ENCODE results near the gene RASGEF1C.

The RASGEF1C gene

DNA sequence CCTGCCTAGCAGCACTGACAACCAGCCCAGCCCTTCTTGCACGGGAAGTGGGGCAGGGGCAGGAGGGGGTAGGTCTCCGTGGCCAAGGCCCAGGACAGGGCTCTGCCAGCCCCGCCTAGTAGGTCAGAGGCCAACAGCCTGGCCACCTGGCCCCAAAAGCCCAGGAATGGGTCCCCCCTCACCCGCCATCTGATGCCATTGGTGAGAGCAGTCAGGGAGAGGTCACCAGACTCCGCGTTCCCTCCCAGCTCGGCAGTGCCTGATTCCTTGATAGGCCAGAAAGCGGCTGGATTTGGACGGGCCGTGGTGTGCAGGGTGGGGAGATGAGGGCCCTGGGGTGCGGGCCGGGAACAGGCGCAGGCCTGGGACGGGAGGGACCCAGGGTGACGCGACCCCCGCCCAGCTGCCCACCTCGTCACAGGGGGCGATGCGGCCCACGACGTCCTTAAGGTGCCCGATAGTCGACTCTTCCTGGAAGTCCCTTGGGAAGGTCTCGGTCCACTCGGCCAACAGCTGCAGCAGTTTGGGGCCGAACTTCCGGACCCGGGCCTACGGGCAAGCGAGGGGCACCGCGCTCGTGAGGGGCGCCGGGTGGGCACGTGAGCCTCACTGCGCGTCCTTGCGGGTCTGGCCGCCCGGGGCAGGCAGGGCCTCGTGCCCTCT, 72.9 kb downstream of the RASGEF1C start:
- Histone ChIP-seq H3K4me1 (ENCODE audit: control insufficient read depth, insufficient read depth, low read length) (no peaks in the 10 kb centered on the region), H3K36me3 (ENCODE audit: control insufficient read depth, insufficient read depth, low read length) (no peaks in the 10 kb centered on the region), H3K9me3 (ENCODE audit: control insufficient read depth, low read length) (no peaks in the 10 kb centered on the region), H3K9ac (ENCODE audit: low read length) (no peak overlapping the region), H3K4me3 (ENCODE audit: low read length) (no peak overlapping the region), H3K27me3 (ENCODE audit: control insufficient read depth, insufficient read depth, low read length) (no peaks in the 10 kb centered on the region)

DNA sequence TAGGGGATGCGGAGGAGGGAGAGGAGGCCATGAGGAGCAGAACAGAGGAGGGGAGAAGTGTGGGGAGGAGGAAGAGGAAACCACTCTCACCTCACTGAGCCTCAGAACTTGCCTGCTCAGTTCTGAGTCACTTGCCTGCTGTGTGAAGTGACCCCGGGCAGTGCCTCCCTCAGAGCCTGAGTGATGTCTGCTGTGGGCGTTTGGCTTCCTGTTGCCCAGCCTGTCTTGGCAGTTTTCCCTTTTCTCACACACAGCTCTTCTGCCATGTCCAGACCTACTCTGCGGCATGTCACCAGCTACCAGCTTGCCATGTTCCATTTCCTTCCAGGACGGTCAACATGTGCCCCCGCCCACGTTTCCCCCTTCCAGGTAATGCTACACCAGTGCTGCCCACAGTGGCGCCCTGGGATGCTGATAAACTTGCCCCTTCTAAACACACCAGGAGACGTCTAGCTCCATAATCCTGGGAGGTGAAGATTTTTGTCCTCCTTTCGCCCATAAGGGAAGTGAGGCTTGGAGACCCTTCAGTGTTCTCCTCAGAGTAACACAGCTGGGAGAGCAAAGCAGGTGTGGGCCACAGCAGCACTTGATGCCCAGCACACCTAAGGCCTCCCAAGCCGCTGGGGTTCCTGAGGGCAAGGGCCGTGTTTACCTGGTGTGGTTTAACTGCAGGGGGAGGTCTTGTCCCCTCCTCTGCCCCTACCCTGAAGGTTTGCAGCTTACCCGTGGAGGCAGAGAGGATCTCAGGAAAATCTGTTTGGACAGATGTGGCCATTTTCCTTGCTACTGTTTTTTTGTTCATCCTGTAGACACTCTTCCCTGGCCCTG, 73.7 kb downstream of the RASGEF1C start:
- Histone ChIP-seq H3K9me3 (ENCODE audit: control insufficient read depth, low read length) (no peaks in the 10 kb centered on the region), H3K4me1 (ENCODE audit: control insufficient read depth, insufficient read depth, low read length) (no peaks in the 10 kb centered on the region), H3K4me3 (ENCODE audit: low read length) (no peak overlapping the region), H3K9ac (ENCODE audit: low read length) (no peak overlapping the region), H3K36me3 (ENCODE audit: control insufficient read depth, insufficient read depth, low read length) (no peaks in the 10 kb centered on the region), H3K27me3 (ENCODE audit: control insufficient read depth, insufficient read depth, low read length) (no peaks in the 10 kb centered on the region)

DNA sequence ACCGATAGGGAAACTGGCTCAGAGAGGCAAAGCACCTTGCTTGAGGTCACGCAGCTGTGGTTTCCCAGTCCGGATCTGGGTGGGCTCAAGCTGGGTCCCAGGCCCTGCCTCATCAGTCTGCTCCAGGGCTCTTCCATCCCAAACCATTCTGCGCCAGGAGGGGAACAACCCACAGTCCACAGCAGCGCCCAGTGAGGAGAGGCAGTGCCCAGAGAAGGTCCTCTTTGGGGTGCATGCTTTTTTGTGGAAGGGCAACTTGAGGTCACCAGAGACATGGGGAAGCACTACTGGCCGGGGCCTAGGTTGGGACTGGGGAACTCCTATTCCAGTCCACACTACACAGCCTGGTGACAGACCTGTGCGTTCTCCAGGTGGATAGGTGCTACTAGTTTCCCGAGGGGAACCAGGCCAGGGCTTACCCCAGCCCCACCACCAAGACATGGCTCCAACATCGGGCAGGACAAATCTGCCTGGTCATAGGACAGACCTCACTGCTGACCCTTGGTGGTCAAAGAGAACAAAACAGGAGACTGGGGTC, 75.0 kb downstream of the RASGEF1C start:
- Histone ChIP-seq H3K4me1 (ENCODE audit: control insufficient read depth, insufficient read depth, low read length) (no peaks in the 10 kb centered on the region), H3K36me3 (ENCODE audit: control insufficient read depth, insufficient read depth, low read length) (no peaks in the 10 kb centered on the region), H3K4me3 (ENCODE audit: low read length) (no peak overlapping the region), H3K9me3 (ENCODE audit: control insufficient read depth, low read length) (no peaks in the 10 kb centered on the region), H3K27me3 (ENCODE audit: control insufficient read depth, insufficient read depth, low read length) (no peaks in the 10 kb centered on the region), H3K9ac (ENCODE audit: low read length) (no peak overlapping the region)

DNA sequence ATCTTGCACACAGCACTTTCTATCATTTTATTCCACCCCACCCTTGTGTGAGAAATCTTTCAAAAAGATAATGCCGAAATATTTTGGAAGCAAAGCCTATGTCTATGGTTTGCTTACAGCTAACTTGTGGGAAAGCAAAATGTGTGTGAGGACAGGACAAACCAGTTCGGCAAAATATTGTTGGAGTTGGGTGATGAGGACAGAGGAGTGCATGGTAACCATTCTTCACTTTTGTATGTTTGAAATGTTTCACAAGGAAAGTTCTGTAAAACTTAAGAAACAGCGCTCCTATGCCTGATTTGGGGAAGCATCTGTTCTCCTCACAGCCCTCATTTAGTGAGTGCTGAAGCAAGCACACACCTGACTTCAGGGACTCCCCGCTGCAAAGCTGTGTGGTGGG, 75.5 kb downstream of the RASGEF1C start:
- Histone ChIP-seq H3K36me3 (ENCODE audit: control insufficient read depth, insufficient read depth, low read length) (no peaks in the 10 kb centered on the region), H3K4me3 (ENCODE audit: low read length) (no peak overlapping the region), H3K9me3 (ENCODE audit: control insufficient read depth, low read length) (no peaks in the 10 kb centered on the region), H3K4me1 (ENCODE audit: control insufficient read depth, insufficient read depth, low read length) (no peaks in the 10 kb centered on the region), H3K27me3 (ENCODE audit: control insufficient read depth, insufficient read depth, low read length) (no peaks in the 10 kb centered on the region), H3K9ac (ENCODE audit: low read length) (no peak overlapping the region)

DNA sequence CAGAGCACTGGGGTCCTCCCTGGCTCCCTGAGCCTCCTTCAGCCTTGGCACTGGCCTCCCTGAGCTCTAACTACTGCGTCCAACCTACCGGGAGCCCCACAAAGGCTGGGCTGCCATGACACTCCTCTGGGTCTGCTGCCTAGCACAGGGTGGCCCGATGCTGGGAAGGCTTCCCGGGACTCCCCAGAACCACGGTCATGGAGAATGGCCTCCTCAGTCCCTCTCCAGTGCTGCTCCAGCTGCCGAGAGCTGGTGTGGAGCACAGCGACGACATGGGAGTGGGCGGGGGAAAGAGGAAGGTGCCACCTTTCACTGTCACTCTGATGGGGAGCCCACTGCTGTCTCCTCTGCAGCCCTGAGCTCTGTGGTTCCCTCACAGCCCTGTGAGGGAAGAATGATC, 76.0 kb downstream of the RASGEF1C start:
- no peak overlapping the region for H3K4me3 ChIP-seq (ENCODE audit: low read length)
- no peaks in the 10 kb centered on the region for H3K9me3 ChIP-seq (ENCODE audit: control insufficient read depth, low read length)
- no peaks in the 10 kb centered on the region for H3K4me1 ChIP-seq (ENCODE audit: control insufficient read depth, insufficient read depth, low read length)
- no peaks in the 10 kb centered on the region for H3K36me3 ChIP-seq (ENCODE audit: control insufficient read depth, insufficient read depth, low read length)
- H3K9ac ChIP-seq (ENCODE audit: low read length) = no peak overlapping the region
- no peaks in the 10 kb centered on the region for H3K27me3 ChIP-seq (ENCODE audit: control insufficient read depth, insufficient read depth, low read length)

DNA sequence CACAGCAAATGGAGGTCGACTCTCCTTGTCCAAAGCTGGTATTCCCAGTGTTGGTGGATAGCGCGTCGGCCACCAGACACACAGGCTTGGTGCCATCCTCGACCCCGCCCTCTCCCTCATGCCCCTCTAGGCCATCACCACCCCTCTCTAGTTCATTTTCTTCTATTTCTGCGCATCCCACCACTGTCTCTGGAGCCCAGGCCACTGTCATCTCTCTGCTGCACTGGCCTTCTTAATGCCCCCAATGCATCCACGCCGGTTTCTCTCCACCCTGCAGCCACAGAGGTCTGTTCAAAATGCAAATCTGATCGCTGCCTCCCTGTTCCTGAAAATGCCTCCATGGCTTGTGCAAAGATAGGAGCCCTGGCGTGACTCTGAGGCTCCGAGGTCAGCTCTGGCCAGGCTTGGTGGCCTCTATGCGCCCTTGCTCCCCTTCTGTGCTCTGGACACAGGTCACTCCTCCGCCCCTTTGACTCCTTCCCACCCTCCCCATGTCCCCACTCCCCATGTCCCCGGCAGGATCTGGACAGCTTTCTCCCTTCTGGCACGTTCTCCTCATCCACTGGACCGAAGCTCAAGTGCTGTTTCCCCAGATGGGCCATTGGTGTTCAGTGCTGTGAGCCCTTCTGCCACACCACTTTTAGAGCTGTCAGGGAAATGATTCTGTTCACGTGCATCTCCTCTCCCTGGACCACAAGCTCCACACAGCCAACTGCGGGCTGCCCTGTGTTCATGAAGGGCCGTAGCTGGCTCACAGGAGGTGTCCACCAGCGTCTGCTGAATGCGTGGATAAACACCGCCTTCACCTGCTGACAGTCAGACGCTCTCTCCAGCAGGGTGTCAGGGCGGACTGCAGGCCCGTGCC, 77.9 kb downstream of the RASGEF1C start:
- Histone ChIP-seq H3K4me3 (ENCODE audit: low read length) (no peak overlapping the region), H3K4me1 (ENCODE audit: control insufficient read depth, insufficient read depth, low read length) (no peaks in the 10 kb centered on the region), H3K36me3 (ENCODE audit: control insufficient read depth, insufficient read depth, low read length) (no peaks in the 10 kb centered on the region), H3K27me3 (ENCODE audit: control insufficient read depth, insufficient read depth, low read length) (no peaks in the 10 kb centered on the region), H3K9ac (ENCODE audit: low read length) (no peak overlapping the region), H3K9me3 (ENCODE audit: control insufficient read depth, low read length) (no peaks in the 10 kb centered on the region)

DNA sequence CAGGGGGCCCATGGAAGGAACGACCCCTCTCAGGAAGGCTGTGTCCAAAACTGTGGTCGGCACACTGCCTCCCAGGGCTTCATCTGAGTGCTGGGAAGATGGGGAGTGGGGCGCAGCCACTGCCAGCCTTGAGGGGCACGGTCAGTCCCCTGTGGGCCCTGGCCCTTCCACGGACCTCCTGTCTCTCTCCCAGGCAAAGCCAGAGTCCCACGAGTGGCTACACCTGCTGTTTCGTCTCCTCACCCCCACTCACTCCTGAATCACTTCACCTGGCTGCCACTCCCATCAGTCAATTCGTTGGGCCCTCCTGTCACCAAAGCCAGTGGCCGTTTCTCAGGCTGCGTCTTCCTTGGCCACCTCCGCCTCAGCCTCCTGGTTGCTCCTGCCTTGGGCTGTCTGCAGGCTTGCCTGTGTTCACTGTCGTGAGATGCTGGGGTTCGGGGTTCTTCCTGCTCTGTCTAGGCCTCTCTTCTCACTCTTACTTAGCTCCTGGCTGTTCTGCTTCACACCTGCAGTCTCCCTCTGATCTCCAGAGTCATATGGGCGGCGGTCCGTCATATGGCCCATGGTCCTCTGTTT, 78.6 kb downstream of the RASGEF1C start:
- Histone ChIP-seq H3K9ac (ENCODE audit: low read length) (no peak overlapping the region), H3K4me1 (ENCODE audit: control insufficient read depth, insufficient read depth, low read length) (no peaks in the 10 kb centered on the region), H3K27me3 (ENCODE audit: control insufficient read depth, insufficient read depth, low read length) (no peaks in the 10 kb centered on the region), H3K4me3 (ENCODE audit: low read length) (no peak overlapping the region), H3K36me3 (ENCODE audit: control insufficient read depth, insufficient read depth, low read length) (no peaks in the 10 kb centered on the region), H3K9me3 (ENCODE audit: control insufficient read depth, low read length) (no peaks in the 10 kb centered on the region)

DNA sequence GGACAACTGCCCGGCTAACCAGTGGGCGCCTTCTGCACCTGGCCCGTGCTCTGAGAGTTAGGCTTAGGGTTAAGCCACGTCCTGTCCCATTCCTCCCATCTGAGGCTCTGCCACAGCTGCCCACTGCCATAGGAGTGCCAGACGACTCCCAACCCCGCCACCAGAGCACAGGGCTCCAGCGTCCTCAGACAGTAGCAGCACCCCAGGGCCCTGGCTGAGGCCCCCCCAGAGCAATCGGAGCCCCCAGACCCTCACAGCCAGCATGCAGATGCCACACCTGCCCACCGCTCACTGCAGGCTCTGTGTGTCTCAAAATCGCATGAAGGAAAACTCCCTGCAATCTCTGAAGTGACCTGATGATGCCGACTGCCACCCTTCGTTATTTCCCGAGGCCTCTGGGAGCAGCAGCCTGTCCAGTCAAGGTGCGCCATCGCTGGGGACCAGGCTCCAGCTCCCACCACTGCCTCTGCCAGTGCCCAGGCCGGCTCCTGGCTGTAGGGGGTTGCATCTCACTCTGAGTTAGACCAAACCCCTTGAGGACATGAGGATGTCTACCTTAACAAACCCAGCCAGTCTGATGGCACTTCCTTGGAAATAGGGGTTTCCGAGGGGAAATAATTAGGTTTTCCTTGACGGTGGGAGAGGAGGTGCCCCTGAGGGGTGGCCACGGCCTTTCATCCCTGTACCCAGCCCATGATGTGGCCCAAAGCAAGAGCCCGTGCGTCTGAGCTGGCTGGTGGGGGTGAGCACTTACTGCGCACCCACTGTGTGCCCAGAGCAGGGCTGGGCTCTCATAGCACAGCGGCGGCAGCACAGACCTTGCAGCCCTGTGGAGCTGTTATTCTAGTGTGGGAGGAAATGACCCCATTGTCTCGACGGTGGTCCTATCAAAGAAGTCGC, 79.5 kb downstream of the RASGEF1C start:
- Histone ChIP-seq H3K9ac (ENCODE audit: low read length) (no peak overlapping the region), H3K36me3 (ENCODE audit: control insufficient read depth, insufficient read depth, low read length) (no peaks in the 10 kb centered on the region), H3K9me3 (ENCODE audit: control insufficient read depth, low read length) (no peaks in the 10 kb centered on the region), H3K27me3 (ENCODE audit: control insufficient read depth, insufficient read depth, low read length) (peaks cover 4% of the 10 kb centered on the region), H3K4me3 (ENCODE audit: low read length) (no peak overlapping the region), H3K4me1 (ENCODE audit: control insufficient read depth, insufficient read depth, low read length) (no peaks in the 10 kb centered on the region)

DNA sequence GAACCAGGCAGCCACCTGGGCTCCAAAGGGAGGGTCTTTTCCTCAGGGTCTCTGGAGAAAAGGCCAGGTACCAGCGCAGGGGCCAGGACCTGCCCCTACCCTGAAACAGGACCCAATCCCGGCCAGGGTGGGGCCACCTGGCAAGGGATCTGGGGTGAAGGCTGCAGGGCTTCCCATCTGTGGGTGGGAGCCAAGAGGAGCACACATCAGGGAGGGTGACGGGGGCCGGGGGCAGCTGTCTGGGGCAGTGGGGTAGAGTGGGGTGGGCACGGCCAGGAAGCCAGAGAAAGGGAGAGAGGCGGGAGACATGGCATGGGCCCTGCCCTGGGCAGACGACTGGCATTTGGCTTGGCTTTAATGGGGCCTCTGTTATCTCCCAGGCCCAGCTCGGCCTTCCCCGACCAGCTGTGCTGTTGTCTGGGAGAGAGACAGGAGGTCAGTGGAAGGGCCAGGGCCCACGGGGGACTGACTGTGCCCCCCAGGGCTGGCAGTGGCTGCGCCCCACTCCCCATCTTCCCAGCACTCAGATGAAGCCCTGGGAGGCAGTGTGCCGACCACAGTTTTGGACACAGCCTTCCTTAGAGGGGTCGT, 80.2 kb downstream of the RASGEF1C start:
- Histone ChIP-seq H3K27me3 (ENCODE audit: control insufficient read depth, insufficient read depth, low read length) (peaks cover 7% of the 10 kb centered on the region), H3K9ac (ENCODE audit: low read length) (no peak overlapping the region), H3K4me1 (ENCODE audit: control insufficient read depth, insufficient read depth, low read length) (no peaks in the 10 kb centered on the region), H3K36me3 (ENCODE audit: control insufficient read depth, insufficient read depth, low read length) (no peaks in the 10 kb centered on the region), H3K4me3 (ENCODE audit: low read length) (no peak overlapping the region), H3K9me3 (ENCODE audit: control insufficient read depth, low read length) (no peaks in the 10 kb centered on the region)

DNA sequence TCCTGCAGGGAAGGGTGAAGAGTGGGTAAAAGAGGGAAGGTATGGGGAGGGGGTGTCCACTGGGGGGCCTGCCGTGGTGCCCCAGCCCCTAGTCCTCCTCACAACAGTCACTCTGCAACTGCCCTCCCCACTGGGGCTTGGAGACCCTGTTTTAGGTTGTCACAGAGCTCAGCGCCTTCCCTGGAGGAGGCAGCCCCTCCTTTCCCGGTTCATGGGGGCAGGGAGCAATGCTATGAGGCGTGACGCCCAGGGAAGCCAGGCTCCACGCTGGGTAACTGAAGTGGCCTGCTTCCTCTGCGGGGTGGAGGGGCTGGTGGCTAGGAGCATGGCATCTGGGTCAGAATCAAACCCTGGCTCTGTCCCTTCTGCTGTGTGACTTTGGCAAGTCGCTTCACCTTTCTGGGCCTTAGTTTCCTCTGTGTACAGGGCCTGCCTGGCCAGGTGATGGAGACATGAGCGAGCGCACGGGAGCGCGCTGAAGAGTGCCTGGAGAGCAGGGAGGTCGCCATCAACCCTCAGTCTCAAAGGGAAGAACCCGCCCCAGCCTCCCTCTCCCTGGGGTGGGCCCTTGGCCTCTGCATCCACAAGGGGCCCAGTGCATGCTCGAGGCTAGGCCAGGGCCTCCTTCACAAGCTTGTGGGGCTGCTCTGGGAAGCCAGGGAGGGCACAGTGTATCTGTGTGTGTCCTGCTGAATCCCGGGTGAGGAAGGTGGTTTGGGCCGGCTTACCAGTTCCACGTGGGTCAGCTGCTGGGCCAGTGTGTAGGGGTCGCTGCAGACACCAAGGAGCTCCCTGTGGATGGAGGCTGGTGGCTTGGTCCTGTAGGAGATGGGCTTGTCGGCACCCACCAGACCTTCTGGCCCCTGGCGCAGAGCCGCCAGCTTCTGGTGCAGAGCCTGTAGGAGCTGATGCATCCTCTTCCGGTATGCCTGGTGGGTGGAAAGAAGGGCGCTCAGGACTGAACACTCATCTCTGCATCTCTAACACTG, 81.0 kb downstream of the RASGEF1C start:
- no peaks in the 10 kb centered on the region for H3K9me3 ChIP-seq (ENCODE audit: control insufficient read depth, low read length)
- no peaks in the 10 kb centered on the region for H3K36me3 ChIP-seq (ENCODE audit: control insufficient read depth, insufficient read depth, low read length)
- H3K4me3 ChIP-seq (ENCODE audit: low read length) = no peak overlapping the region
- no peak overlapping the region for H3K9ac ChIP-seq (ENCODE audit: low read length)
- no peaks in the 10 kb centered on the region for H3K4me1 ChIP-seq (ENCODE audit: control insufficient read depth, insufficient read depth, low read length)
- peaks cover 7% of the 10 kb centered on the region for H3K27me3 ChIP-seq (ENCODE audit: control insufficient read depth, insufficient read depth, low read length)

Data from mucosa of stomach (tissue), 1 donor.